ENCODE results near the gene HRH1.

GRCh38 chr3:11239796-11240195 is 85.5 kb downstream of the HRH1 start:
- no peak for TF ChIP-seq EP300 (IDR thresholded peaks at IDR 0.05)
- no peak for TF ChIP-seq POLR2A (IDR thresholded peaks at IDR 0.05; ENCODE audit: low read depth)
- no peak for TF ChIP-seq CTCF (IDR thresholded peaks at IDR 0.05)
- TF ChIP-seq POLR2AphosphoS5 (IDR thresholded peaks at IDR 0.05), result no peak

All from esophagus muscularis mucosa (tissue), 4 donors.